Lower leg skin (tissue), 4 donors: ENCODE results near the gene IFRD2. TPM values are rescaled to one million over a fixed set of nuclear protein-coding genes. Genes with fewer than 3 reads are reported as not detected.

Experiments used
- DNase-seq, 2 donors: peaks; one replicate each; pipeline ENCODE4 v3.0.0-alpha.2; 2019; ENCODE audit warnings: low spot score in 2 of 2
- H3K4me3 ChIP-seq: fragments of 200-600 bp; sonication (generic); 2 replicates; pipeline ENCODE4 v1.5.1; 2017; ENCODE audit warnings: mild to moderate bottlenecking, low read depth; ENCODE audit not compliant: poor library complexity, severe bottlenecking
- CTCF ChIP-seq, 3 donors: fragments of 450-650 bp; IDR thresholded peaks; one replicate each; pipeline ENCODE4 v1.5.1; 2016; ENCODE audit warnings: antibody characterized with exemption in 3 of 3, mild to moderate bottlenecking in 3 of 3, moderate library complexity in 2 of 3
- POLR2A ChIP-seq, 2 donors: fragments of 450-650 bp; IDR thresholded peaks; one replicate each; pipeline ENCODE4 v1.6.1; 2016 to 2017; ENCODE audit warnings: antibody characterized with exemption in 2 of 2, mild to moderate bottlenecking in 1 of 2, moderate library complexity in 1 of 2
- WGBS, 2 donors: methylation state at CpG; one replicate each; pipeline ENCODE4 v1.1.5; 2018; 5-methylcytosine and 5-hydroxymethylcytosine counted together
- intact Hi-C: fragments of 100-400 bp; cut with DNase I; formaldehyde crosslinking; loops from one replicate; pipeline ENCODE4 v1.15.0; 2023; ENCODE audit warnings: low total_unique reads
- total RNA-seq, 4 donors: library from RNA; depleted of rRNA; stranded (reverse); fragments of >200 nt; gene quantifications; one replicate each; pipeline ENCODE4 v1.1.0, GENCODE V29; 2016

IFRD2 gene
- total RNA-seq, 4 donors from 2014 or later = 32.9 to 69.0 (median 39.8) TPM

GRCh38 chr3:50250514-50250913 lies 41.7 kb downstream of the IFRD2 start:
- no peak overlapping the region for H3K4me3 ChIP-seq
- TF ChIP-seq POLR2A (IDR thresholded peaks at IDR 0.05) (no peak), CTCF (IDR thresholded peaks at IDR 0.05) (no peak)
- intact Hi-C loops = no loop called here
- DNase-seq = no peak
- WGBS, 2 donors = 95 to 98% methylated on average over 4 of the region's 4 CpGs

- intact Hi-C loops = no loop called here
- no peak for DNase-seq
- TF ChIP-seq CTCF (IDR thresholded peaks at IDR 0.05) (no peak), POLR2A (IDR thresholded peaks at IDR 0.05) (no peak)
- 61 to 79% methylated on average over 5 of the region's 5 CpGs for WGBS, 2 donors
- H3K4me3 ChIP-seq = no peak overlapping the region
These were observed 42.8 kb downstream of the IFRD2 start for GRCh38 chr3:50249457-50249856.

- DNase-seq = peak; percentile 72 to 96
- H3K4me3 ChIP-seq = no peak overlapping the region
- 5 to 10% methylated on average over 3 of the region's 3 CpGs for WGBS, 2 donors
- TF ChIP-seq CTCF (IDR thresholded peaks at IDR 0.05) (no peak), POLR2A (IDR thresholded peaks at IDR 0.05) (no peak)
- intact Hi-C loops = no loop called here
These were observed 43.8 kb downstream of the IFRD2 start for GRCh38 chr3:50248387-50248786.

GRCh38 chr3:50246517-50246954 lies 45.7 kb downstream of the IFRD2 start:
- 15 to 20% methylated on average over 8 to 10 of the region's 10 CpGs for WGBS, 2 donors
- intact Hi-C loops = no loop called here
- peak in 1 of 2 donors; percentile 47 for DNase-seq
- H3K4me3 ChIP-seq = no peak overlapping the region
- no peak for TF ChIP-seq CTCF (IDR thresholded peaks at IDR 0.05)
- no peak for TF ChIP-seq POLR2A (IDR thresholded peaks at IDR 0.05)

- 1 to 3% methylated on average over 10 to 19 of the region's 25 CpGs for WGBS, 2 donors
- peak; percentile 88 to 99 for DNase-seq
- TF ChIP-seq POLR2A (IDR thresholded peaks at IDR 0.05) = no peak
- peak in 1 of 3 donors; percentile 97 for TF ChIP-seq CTCF (IDR thresholded peaks at IDR 0.05)
- intact Hi-C loops = no loop called here
- no peak overlapping the region for H3K4me3 ChIP-seq
These were observed 46.3 kb downstream of the IFRD2 start for GRCh38 chr3:50245831-50246516.
